Urothelium cell line (cell line): ENCODE data around the gene KRT81.
"Not testable (repeated sequence)": the region's sequence is repeated elsewhere in the genome, so short reads cannot be mapped to it uniquely, and the experiment has no call there.

Source experiments
- DNase-seq: peaks from one replicate; pipeline ENCODE4 v3.0.0; 2011; ENCODE audit warnings: low spot score, mixed read lengths
- FAIRE-seq: peaks from 2 replicates; lab custom pipeline; 2011; peaks lifted over from hg19 to GRCh38; lab: Jason Lieb, UNC

The KRT81 gene

DNA sequence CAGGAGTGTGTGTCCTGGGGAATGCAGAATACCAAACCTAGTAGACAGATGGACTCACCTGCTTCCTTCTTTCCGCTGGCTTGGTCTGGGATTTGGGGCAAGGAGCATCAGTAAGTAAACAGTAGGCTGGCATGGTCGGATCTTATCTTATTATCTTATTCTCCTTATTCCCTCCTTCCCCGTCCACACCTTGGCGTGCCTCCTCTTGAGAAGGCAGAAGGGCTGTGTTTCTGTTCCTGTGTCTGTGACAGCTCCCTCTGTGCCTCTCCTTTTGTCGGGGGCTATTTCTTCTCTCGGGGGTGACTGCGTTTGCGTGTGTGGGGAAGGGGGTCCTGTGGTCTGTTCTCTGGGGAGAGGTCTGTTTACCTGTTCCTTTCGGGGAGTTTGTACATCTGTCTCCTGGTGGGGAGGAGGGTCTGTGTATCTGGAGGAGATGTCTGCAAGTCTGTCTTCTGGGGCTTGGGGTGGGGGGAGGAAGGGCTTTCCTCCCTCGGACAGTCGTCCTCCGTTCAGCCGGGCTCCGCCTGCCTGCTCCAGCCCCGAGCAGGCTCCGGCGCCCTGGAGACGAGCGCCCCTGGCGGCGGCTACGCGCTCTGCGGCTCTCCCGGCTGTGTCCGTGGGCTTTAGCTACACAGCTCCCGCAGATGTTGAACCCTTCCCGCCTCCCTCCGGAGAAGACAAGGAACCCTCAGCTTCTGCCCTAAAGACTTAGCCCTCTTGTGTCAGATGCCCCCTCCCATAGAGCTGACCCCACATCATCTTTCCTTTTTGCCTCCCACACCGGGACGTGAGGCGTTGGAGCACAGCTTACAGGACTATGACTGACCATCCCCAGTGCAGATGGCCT, 12.5 kb downstream of the KRT81 start:
- DNase-seq (peak; percentile 83), FAIRE-seq (peak; percentile 40)

DNA sequence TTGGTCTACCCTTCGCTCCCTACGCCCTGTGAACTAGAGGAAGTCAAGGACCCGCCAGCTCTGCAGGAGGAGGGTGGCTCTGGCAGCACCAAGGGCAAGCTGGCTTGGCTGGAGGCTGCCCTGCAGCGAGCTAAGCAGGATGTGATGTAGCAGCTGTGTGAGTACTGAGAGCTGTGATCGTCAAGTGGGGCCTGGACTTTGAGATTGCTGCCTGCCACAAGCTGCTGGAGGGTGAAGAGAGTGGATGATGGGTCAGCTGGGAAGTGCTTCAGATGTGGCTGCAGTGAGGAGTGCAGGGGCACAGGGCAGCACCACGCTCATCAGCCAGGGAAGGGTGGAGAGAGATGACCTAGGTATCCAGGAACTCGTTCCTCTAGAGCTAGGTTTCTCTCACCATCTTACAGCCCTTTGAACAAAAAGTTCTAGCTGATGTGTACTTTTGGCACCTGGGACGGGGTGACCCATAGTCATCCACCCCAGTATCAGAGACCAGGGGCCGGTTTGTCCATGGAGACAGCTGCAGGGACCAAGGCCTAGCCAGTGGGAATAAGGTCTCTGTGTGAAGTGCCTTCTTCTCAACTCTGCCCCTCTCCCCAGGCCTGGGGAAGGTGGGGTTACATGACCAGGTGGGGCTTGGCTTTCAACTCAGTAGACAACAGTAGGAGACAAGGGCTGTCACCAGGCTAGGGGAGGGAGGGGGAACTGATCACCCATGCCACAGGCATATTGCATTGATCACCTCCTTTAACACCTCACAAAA, 13.7 kb downstream of the KRT81 start:
- FAIRE-seq, result no peak
- no peak for DNase-seq

DNA sequence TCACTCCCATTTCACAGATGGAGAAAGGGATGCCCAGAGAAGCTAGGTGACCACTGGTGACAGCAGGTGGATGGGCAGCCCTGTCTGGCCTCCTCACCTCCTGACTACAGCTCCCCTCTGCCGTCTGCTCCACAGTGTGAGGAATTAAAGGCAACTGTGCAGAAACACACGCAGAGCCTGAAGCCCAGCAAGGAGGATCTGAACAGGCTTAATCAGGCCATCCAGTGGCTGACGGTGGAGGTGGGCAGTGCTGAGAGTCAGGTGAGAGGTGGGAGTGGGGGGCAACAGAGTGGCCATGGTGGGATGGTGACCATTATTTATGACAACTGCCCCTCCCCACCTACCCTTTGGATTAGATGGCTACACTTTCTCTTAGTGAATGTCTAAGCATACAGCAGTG, 15.6 kb downstream of the KRT81 start:
- DNase-seq (no peak), FAIRE-seq (no peak)

DNA sequence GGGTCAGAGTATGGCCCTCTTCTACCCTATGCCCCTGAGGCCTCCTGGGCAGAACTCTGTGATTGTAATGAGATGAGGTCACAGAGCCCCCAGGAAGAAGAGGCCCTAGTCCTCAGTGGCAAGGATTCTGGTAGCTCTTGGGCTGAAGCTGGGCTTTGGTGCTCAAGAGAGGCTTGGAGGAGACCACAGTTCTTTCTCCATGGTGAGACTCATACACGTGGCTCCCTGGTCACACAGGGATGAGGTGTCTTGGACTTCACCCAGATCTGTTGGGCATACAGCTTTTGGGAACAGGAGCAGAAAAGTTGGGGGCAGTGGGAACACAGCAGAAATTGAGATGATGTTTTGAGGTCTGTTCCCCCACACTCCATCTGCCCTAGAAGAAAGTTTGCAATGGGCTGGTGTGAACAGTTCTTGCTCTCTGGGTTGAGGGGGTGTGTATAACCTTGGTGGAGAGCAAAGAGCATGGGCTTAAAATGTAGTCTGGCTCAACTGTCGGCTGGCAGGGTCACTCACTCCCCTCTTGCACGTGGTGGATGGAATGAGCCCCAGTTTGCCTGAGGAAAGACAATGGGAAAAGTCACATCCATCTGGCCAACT, 16.7 kb downstream of the KRT81 start, which contains the start of gene KRT86:
KRT86 (plus strand) TSS at position 125 of the 600 bp plus-strand sequence. CDS start 27,272 bp downstream, outside the sequence.
- FAIRE-seq, result no peak
- no peak for DNase-seq

DNA sequence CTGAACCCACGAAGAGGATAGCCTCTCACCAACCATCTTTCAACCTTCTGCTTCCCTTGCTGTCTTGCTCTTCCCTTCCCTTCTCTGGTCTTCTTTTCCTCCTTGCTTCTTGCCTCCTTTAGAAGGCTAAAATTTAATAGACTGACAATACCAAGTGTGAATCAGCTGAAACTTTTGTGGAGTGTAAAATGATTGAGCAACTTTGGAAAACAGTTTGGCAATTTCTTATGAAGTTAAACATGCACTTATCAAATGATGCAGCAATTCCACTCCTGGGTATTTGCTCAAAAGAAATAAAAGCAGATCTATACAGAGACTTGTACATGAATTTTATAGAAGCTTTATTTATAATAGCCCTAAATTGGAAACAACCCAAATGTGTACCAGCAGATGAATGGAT, 20.2 kb downstream of the KRT81 start:
- no peak for FAIRE-seq
- DNase-seq, result no peak

DNA sequence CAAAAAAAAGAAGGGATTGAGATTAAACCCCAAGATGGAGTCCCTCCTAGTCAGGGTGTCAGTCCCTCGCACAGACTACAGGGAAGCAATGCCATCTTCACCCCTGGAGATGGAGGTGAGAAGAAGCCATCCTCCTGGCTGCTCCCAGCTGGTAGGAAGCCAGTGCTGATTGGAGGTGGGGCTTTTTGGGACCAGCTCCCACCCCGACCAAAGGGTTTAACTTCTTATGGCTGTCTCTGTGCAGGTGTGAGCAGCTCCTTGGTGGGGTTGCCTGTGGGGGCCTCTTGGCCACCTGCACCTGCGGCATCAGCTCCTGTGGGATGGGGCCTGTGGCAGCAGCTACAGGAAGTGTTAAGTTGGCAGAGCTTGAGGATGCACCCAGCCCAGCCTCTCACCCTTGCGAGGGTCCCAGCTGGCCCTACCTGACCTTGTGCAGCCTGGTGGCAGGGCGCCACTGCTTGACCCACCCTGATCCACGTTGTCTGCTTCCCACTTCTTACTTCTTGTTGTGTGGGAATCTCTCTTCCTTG, 20.7 kb downstream of the KRT81 start:
- no peak for DNase-seq
- FAIRE-seq, result no peak

DNA sequence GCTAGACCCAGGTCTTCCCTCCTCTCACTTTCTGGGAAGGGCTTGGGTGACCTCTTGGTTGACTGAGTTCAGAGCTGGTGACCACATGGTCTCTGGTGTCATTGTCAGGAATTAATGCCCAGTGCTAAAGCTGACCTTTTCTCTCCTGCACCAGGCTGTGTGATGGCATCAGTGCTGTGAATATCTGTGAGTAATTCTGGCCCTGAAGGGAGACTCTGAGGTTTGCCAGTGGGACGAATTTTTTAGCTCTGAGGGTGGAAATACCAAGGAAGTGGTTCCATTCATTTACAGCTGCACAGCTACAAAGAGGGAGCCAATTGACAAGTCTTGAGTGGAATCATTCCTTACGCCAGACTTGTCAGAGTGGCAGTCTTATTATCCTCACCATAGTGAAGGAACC, 23.1 kb downstream of the KRT81 start:
- FAIRE-seq (no peak), DNase-seq (no peak)

DNA sequence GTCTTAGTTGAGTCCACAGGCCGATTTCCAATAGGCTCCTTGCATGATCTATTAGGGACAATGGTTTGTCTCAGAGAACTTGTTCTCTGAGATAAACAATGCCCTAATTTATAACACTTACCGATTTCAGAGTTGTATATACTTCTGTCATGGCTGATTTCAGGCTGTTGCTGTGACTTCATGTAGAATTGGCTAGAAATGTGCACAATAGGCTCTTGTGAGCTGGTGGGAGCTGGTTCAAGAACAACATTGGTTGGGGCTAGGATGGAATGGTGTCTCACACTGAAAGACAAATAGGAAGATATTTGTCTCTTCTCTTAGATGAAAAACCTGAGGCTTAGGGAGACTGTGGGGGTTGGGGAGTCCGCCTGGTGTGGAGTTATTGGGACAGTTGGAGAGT, 23.6 kb downstream of the KRT81 start:
- no peak for DNase-seq
- no peak for FAIRE-seq

DNA sequence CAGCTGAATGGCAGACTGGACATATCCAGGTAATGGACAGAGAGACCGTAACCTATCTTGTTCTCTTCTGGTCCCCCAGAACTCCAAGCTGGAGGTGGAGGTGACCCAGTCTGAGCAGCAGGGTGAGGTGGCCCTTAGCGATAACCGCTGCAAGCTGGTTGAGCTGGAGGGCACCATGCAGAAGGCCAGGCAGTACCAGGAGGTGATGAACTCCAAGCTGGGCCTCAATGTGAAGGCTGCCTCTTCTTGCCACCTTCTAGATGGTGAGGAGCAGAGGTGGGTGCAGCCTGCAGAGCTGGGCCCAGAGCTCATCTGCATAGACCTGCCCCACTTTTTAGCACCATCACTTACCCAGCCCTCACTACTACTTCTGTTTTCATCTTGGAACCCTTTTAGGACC, 24.1 kb downstream of the KRT81 start:
- DNase-seq (no peak), FAIRE-seq (peak; percentile 52)

DNA sequence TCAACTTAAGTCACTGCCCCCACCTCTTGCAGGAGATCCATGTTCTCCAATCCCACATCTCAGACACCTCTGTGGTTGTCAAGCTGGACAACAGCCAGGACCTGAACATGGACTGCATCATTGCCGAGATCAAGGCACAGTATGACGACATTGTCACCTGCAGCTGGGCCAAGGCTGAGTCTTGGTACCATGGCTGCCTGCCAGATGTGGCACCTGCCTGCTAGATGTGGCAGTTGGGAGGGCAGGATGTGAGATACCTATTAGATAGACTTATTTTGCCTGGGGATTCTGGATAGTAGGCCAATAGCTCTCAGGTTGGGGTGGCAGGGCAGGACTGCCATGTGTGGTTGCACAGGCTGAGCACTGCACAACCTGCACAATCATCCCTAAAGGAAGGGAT, 24.8 kb downstream of the KRT81 start:
- FAIRE-seq (no peak), DNase-seq (no peak)

DNA sequence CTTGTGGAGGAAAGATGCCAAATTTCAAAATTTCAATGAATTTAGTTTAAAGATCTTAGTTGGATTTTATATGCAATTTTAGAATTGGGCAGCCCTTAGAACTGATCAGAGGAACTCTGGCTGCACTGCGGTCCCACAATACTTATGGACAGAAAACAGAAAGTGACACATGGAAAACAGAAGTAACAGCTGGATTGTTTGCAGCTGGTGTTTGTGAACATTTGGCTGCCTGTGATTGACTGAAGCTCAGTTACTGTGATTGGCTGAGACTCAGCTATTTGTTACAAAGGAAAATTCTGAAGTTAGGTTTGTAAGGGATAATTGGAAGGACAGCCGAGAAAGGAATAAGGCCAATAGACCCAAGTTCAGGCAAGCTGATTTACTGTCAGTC, 26.9 kb downstream of the KRT81 start:
- DNase-seq (no peak), FAIRE-seq (no peak)

DNA sequence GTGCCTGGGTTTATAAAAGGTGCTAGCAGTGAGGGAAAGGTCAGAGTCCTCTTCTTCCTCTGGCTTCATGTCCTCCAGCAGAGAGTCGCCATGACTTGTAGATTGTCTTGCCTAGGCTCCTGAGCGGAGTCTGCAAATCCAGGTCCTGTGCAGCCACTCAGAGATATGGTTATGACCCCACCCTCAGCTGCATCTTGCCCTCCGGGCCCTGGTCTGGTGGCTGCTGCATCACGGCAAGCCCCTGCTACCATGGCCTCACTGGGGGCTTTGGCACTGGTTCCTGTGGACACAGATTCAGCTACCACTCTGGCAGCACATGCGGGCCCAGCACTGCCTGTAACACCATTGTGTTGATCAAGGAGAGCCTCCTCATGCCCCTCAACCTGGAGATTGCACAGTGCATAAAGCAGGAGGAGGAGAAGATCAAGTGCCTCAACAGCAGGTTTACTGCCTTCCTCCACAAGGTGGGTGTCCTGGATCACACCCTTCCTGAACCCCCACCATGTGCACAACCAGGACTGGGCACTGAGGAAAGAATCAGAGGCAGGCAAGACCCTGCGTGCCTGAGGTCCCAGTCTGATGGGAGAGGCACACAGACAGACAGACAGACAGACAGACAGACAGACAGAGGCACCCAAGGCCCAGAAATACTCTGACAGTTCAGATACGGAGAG, 27.4 kb downstream of the KRT81 start:
- DNase-seq, result no peak
- no peak for FAIRE-seq

DNA sequence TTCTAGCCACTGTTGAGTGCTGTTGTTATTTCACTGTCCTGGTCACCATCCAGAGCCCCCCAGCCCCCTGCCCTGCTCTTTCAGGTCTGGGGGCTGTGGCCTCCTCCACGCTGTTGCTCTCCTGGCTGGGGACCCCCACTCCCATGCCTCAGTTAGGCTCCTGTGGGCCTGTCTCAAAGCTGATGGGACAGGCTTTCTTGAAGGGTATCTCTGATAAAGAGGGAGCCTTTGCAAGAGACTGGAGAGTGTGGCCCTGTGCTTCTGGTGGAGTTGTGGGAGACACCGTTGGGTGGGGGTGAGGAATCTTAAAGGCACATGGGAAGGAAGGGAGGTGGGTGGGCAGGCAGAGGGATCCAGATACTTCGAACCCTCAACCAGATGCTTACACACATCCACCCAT, 29.0 kb downstream of the KRT81 start:
- DNase-seq (no peak), FAIRE-seq (no peak)

DNA sequence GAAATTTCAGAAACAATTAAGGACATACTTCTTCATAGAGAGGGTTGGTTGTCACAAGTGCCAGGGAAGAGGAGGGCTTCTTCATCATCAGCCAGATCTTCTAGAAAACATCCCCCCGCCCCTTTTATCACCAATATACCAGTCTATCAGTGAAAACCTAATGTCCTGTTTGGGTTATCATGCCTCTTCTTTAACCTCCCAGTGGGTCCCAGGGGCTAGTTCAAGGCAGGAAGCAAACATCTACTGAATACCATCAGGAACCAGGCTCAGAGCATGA, 30.2 kb downstream of the KRT81 start:
- FAIRE-seq, result no peak
- no peak for DNase-seq

DNA sequence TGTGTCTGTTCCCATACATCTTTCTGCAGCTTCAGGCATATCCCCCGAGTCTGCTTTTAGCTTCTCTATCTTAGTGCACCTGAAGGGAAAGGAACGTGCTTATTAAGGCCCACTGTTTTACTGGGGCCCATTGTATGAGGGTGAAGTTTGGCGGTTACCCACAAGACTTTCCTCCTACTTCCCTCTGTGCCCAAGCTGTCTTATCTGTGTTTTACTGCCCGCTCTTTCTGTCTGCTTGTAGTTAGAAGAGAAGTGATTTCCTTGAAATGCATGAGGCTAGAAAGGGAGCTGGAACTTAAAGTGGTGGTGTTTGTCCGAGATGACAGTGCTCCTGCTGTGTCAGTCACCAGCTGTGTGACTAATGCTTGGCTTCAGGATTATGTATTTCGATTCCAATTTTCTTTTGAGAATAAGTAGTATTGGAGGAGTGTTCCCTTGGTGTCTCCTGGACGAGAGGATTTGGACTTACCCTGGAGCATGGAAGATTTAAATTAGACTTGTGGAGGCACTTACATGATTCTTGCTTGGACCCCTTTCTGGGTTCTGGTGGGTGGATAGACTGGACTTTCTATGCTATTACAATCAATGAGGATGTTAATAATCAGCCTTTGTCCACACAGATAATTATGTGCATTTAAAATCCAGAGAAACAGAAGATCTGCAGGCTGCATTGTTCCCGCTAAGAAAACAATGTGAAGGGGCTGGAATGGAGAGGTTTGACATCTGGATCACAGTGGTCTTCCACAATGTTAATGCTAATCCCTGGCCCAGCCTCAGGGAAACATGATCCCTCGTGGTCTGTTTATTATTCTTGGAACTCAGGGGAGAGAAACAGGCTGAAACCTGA, 30.8 kb downstream of the KRT81 start:
- no peak for FAIRE-seq

DNA sequence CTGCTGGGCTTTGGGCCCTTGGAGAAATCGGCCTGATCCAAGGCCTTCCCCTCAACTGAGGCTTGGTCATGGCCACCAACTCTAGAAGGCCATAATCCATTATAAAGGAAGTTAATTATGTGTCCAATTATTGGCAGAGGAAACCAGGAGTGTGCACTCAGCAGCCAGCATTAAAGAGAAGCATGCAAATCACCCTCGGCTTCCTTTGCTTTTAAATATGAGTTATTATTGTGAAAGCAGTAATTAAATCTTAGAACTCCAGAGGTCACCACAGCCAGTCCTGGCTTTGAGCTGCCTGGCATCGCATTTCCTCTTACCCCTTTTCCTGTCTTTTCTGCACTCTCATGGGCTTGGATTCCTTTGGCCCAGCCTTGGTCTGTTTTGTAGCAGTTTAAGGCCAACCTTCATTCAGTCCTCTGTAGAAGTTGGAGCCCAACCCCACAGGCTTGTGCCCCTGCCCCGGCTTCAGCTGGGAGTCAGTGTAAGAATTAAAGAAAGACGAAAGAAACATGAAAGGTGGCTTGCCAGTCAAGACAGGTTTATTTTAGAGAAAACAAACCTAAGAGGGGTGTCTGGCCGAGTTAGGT, 31.6 kb downstream of the KRT81 start:
- no peak for DNase-seq
- no peak for FAIRE-seq

More for the DNA sequence above, 30.8 kb downstream of the KRT81 start:
- no peak for DNase-seq

DNA sequence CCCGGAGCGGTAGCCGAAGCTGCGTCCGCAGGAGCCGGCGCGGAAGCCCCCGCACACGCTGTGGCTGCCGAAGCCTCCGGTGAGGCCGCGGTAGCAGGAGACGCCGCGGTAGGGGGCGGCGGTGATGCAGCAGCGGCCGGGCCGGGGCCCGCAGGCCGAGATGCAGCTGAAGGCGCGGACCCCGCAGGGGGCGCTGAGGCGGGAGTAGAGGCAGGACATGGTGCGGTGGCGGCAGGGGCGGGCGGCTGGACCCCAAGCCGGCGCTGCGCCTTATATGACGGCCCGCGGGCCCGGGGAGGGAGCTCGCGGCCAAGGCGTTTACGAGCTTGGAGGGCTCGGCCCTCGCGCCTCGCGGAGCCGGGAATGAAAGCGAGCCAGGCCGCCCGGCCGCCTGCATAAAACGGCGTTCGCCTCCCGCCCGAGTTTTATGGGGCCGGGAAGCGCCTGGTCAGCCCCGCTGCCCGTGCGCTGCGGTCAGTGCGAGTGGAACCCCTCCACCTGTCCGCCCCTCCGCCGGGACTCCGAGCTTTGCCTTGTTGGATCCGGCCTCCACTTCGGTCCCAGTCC, 32.9 kb downstream of the KRT81 start:
- DNase-seq (no peak), FAIRE-seq (no peak)

DNA sequence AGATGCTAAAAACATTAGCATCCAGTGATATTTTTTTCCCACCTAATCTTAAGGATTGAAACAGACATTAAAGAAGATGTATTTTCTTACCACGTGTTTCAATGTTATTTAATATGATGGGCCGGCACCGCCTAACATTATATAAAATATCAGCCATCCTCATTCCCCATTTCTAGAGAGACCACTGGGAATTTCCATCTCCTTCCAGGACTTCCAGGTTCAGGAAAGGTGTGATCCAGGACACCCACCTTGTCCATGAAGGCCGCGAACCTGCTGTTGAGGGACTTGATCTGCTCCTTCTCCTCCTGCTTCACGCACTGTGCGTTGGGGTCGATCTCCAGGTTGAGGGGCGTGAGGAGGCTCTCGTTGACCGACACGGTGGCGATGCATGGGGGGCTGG, 33.4 kb downstream of the KRT81 start:
- DNase-seq, FAIRE-seq: not testable (repeated sequence)

DNA sequence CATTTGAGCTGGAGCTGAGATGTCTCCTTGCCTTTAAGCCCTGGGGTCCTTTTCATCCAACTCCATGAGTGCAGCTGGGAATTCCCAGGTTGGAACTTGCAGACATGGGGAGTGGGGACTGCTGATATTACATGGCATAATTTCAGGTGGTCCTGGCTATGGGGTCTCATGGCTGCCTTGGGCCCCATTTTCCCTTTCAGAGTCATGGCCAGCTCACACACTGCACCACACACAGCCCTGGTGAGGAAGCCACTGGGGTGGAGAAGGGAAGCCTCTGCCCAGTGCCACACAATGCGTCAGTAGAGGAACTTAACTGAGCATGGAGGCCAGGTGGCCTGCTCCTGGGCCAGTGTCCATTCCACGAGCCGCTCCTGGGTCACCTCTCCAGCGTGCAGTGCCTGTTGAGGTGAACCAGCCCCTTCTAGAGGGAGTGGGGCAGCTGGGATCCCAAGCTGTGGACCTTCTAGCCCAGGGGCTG, 34.2 kb downstream of the KRT81 start:
- no peak for DNase-seq
- no peak for FAIRE-seq
